ENCODE results near the gene DMXL2.

DNA sequence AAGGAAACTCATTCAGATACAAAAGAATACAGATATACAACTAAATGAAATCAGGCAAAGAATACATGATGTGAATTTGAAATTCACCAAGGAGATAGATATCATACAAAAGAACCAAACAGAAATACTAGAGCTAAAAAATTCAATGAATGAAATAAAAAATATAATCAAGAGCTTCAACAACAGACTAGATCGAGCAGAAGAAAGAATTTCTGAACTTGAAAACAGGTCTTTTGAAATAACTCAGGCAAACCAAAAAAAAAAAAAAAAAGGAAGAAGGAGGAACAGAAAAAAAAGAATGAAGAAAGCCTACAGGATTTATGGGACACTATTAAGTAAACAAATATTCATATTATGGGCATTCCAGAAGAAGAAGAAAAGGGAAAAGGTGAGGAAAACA, 137.8 kb downstream of the DMXL2 start:
- TF ChIP-seq PATZ1 (CRISPR knock-in tag; IDR thresholded peaks at IDR 0.05; ENCODE audit: borderline replicate concordance), result no peak
- TF ChIP-seq, protein P1, sequence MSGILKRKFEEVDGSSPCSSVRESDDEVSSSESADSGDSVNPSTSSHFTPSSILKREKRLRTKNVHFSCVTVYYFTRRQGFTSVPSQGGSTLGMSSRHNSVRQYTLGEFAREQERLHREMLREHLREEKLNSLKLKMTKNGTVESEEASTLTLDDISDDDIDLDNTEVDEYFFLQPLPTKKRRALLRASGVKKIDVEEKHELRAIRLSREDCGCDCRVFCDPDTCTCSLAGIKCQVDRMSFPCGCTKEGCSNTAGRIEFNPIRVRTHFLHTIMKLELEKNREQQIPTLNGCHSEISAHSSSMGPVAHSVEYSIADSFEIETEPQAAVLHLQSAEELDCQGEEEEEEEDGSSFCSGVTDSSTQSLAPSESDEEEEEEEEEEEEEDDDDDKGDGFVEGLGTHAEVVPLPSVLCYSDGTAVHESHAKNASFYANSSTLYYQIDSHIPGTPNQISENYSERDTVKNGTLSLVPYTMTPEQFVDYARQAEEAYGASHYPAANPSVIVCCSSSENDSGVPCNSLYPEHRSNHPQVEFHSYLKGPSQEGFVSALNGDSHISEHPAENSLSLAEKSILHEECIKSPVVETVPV (CRISPR knock-in tag; IDR thresholded peaks at IDR 0.05), result no peak
- TF ChIP-seq GLIS3 (CRISPR knock-in tag; IDR thresholded peaks at IDR 0.05), result no peak
- TF ChIP-seq ZFP3 (CRISPR knock-in tag; IDR thresholded peaks at IDR 0.05), result no peak
- TF ChIP-seq CSDC2 (CRISPR knock-in tag; IDR thresholded peaks at IDR 0.05), result no peak
- peak; percentile 85 for TF ChIP-seq ZFP30 (CRISPR knock-in tag; IDR thresholded peaks at IDR 0.05)
- no peak for TF ChIP-seq CREB5 (CRISPR knock-in tag; IDR thresholded peaks at IDR 0.05; ENCODE audit: low read depth)

Measured in SK-N-SH treated with all-trans-retinoic acid at 6 μM for 48 hours (cell line).